ENCODE data around the gene SNX33. TPM values are rescaled to one million over a fixed set of nuclear protein-coding genes. Genes with fewer than 3 reads are reported as not detected.

SNX33 gene
- total and polyA plus RNA-seq, 2 donors (not counting 1 experiment from before 2014, with no cell fraction given), result 0.22 to 0.59 TPM

DNA sequence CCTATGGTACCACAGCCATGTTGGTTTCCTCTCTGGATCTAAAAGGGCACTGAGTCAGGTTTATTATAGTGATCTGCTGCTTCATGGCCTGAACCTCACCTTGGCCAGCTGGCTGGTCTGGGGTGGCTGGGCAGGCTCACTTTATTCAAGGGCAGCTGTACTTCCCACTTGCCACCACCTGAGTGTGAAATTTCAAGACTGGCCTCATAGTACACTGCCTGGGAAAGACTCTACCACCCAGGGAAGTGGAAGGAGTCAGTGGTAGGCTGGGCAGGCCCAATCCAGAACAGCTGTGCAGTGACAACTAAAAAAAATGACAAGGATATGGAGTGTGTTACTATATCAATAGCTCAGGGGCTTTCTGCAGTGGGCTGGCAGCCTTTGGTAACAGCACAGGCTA lies 30.9 kb upstream of the SNX33 start:
- ChIA-PET POLR2A (no interaction called here), CTCF (no interaction called here)
- H3K27me3 ChIP-seq (replicated peaks in 1 of 4; ENCODE audit: control extremely low read depth in 1 of 4, control insufficient read depth in 3 of 4, insufficient read depth in 4 of 4, low read length in 3 of 4), result no peaks in the 10 kb centered on the region
- H3K4me2 ChIP-seq (replicated peaks; ENCODE audit: low read depth, low read length, poor library complexity, severe bottlenecking), result no peak overlapping the region
- ATAC-seq (ENCODE audit: low read depth) (no peak), DNase-seq (no peak)
- no peak for TF ChIP-seq EZH2 (IDR thresholded peaks at IDR 0.05; ENCODE audit: borderline replicate concordance, insufficient read depth, low read depth, low read length, poor library complexity, severe bottlenecking)
- TF ChIP-seq, protein P1, sequence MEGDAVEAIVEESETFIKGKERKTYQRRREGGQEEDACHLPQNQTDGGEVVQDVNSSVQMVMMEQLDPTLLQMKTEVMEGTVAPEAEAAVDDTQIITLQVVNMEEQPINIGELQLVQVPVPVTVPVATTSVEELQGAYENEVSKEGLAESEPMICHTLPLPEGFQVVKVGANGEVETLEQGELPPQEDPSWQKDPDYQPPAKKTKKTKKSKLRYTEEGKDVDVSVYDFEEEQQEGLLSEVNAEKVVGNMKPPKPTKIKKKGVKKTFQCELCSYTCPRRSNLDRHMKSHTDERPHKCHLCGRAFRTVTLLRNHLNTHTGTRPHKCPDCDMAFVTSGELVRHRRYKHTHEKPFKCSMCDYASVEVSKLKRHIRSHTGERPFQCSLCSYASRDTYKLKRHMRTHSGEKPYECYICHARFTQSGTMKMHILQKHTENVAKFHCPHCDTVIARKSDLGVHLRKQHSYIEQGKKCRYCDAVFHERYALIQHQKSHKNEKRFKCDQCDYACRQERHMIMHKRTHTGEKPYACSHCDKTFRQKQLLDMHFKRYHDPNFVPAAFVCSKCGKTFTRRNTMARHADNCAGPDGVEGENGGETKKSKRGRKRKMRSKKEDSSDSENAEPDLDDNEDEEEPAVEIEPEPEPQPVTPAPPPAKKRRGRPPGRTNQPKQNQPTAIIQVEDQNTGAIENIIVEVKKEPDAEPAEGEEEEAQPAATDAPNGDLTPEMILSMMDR (IDR thresholded peaks at IDR 0.05), result no peak
- H3K4me3 ChIP-seq (ENCODE audit: control extremely low read depth in 1 of 5, extremely low read depth in 1 of 5, insufficient read depth in 1 of 5, low read depth in 2 of 5, low read length in 4 of 5), result no peak overlapping the region
- H3K4me3 Mint-ChIP-seq, result no peak overlapping the region
- no peak overlapping the region for H3K27ac ChIP-seq (ENCODE audit: low read length in 2 of 2)
- H3K27ac Mint-ChIP-seq, result no peak overlapping the region
- no peaks in the 10 kb centered on the region for H3K9me3 Mint-ChIP-seq (ENCODE audit: insufficient read depth)
- peaks cover 6% of the 10 kb centered on the region for H3K4me1 Mint-ChIP-seq
- H4K20me1 ChIP-seq (ENCODE audit: control insufficient read depth, insufficient read depth, low read length, poor library complexity, severe bottlenecking), result no peaks in the 10 kb centered on the region
- no peak overlapping the region for H2AFZ ChIP-seq (ENCODE audit: insufficient read depth, low read depth, low read length, poor library complexity, severe bottlenecking)
- intact Hi-C loops (cut with micrococcal nuclease), result no loop called here
- no peaks in the 10 kb centered on the region for H3K9me3 ChIP-seq (ENCODE audit: control extremely low read depth in 1 of 3, control insufficient read depth in 2 of 3, insufficient read depth in 1 of 3, low read length in 2 of 3)
- peaks cover 3 to 47% of the 10 kb centered on the region in 2 experiments for H3K36me3 ChIP-seq (replicated peaks in 1 of 2; ENCODE audit: control extremely low read depth in 1 of 2, control insufficient read depth in 1 of 2, extremely low read depth in 1 of 2, insufficient read depth in 2 of 2, low read length in 1 of 2)
- no peaks in the 10 kb centered on the region for H3K79me2 ChIP-seq (ENCODE audit: control insufficient read depth, insufficient read depth, low read length)
- no peaks in the 10 kb centered on the region for H3K27me3 Mint-ChIP-seq
- peaks cover 0 to 3% of the 10 kb centered on the region in 2 donors for H3K4me1 ChIP-seq (ENCODE audit: control insufficient read depth in 2 of 2, insufficient read depth in 2 of 2, low read length in 2 of 2)
- no peak overlapping the region for H3K9ac ChIP-seq (ENCODE audit: low read length)

- peaks cover 10% of the 10 kb centered on the region for H3K4me1 Mint-ChIP-seq
- DNase-seq (no peak), ATAC-seq (ENCODE audit: low read depth) (no peak)
- ChIA-PET POLR2A (no interaction called here), CTCF (interaction anchor here (0.8 to 0.9 kb wide), 2 partner anchors 13 to 111 kb away, joined by 3 read pairs; no protein-coding TSS in a partner anchor)
- no peak overlapping the region for H3K27ac Mint-ChIP-seq
- Histone ChIP-seq H2AFZ (ENCODE audit: insufficient read depth, low read depth, low read length, poor library complexity, severe bottlenecking) (no peak overlapping the region), H3K9ac (ENCODE audit: low read length) (no peak overlapping the region), H3K27ac (ENCODE audit: low read length in 2 of 2) (no peak overlapping the region), H3K27me3 (replicated peaks in 1 of 4; ENCODE audit: control extremely low read depth in 1 of 4, control insufficient read depth in 3 of 4, insufficient read depth in 4 of 4, low read length in 3 of 4) (no peaks in the 10 kb centered on the region), H3K4me3 (ENCODE audit: control extremely low read depth in 1 of 5, extremely low read depth in 1 of 5, insufficient read depth in 1 of 5, low read depth in 2 of 5, low read length in 4 of 5) (no peak overlapping the region), H3K79me2 (ENCODE audit: control insufficient read depth, insufficient read depth, low read length) (no peaks in the 10 kb centered on the region), H4K20me1 (ENCODE audit: control insufficient read depth, insufficient read depth, low read length, poor library complexity, severe bottlenecking) (no peaks in the 10 kb centered on the region), H3K36me3 (replicated peaks in 1 of 2; ENCODE audit: control extremely low read depth in 1 of 2, control insufficient read depth in 1 of 2, extremely low read depth in 1 of 2, insufficient read depth in 2 of 2, low read length in 1 of 2) (peaks cover 0 to 35% of the 10 kb centered on the region in 2 experiments), H3K4me1 (ENCODE audit: control insufficient read depth in 2 of 2, insufficient read depth in 2 of 2, low read length in 2 of 2) (peaks cover 0 to 7% of the 10 kb centered on the region in 2 donors), H3K4me2 (replicated peaks; ENCODE audit: low read depth, low read length, poor library complexity, severe bottlenecking) (no peak overlapping the region), H3K9me3 (ENCODE audit: control extremely low read depth in 1 of 3, control insufficient read depth in 2 of 3, insufficient read depth in 1 of 3, low read length in 2 of 3) (no peaks in the 10 kb centered on the region)
- WGBS (ENCODE audit: insufficient coverage), result 100% methylated on average over 1 of the region's 4 CpGs
- H3K9me3 Mint-ChIP-seq (ENCODE audit: insufficient read depth), result no peaks in the 10 kb centered on the region
- H3K27me3 Mint-ChIP-seq, result no peaks in the 10 kb centered on the region
- H3K4me3 Mint-ChIP-seq, result no peak overlapping the region
- TF ChIP-seq EZH2 (IDR thresholded peaks at IDR 0.05; ENCODE audit: borderline replicate concordance, insufficient read depth, low read depth, low read length, poor library complexity, severe bottlenecking), result no peak
- TF ChIP-seq, protein P1 (IDR thresholded peaks at IDR 0.05), result no peak
- intact Hi-C loops (cut with micrococcal nuclease), result no loop called here
Observed at GRCh38 chr15:75620058-75620820, 27.5 kb upstream of the SNX33 start.
